Activated T-cell treated with anti-CD3 and anti-CD28 coated beads, Interleukin-2, amount 50 U/mL, for 72 hours (primary cell): ENCODE data around the gene DIP2C. TPM values are rescaled to one million over a fixed set of nuclear protein-coding genes. Genes with fewer than 3 reads are reported as not detected.

ENCODE experiments used
- ATAC-seq, 2 donors: fragments of 150-1000 bp; cut with Tn5 transposase; replicated peaks in 1 of 2; 2 replicates each; pipeline ENCODE4 v1.10.0; 2021; ENCODE audit warnings: moderate library complexity in 2 of 2, mild to moderate bottlenecking in 1 of 2
- DNase-seq, 2 donors: peaks; one replicate each; pipeline ENCODE4 v3.0.0; 2021 to 2022; ENCODE audit warnings: mixed read lengths in 1 of 2
- H3K27ac Mint-ChIP-seq: one replicate; pipeline ENCODE4 v1.8.0; 2022; ENCODE audit warnings: mild to moderate bottlenecking, moderate library complexity, mixed read lengths
- H3K27me3 Mint-ChIP-seq: one replicate; pipeline ENCODE4 v1.8.0; 2022; ENCODE audit warnings: low read depth, mixed read lengths
- H3K36me3 Mint-ChIP-seq, 2 donors: one replicate each; pipeline ENCODE4 v1.8.0; 2022; ENCODE audit warnings: mixed read lengths in 2 of 2, mild to moderate bottlenecking in 1 of 2; ENCODE audit not compliant: insufficient read depth in 2 of 2
- H3K4me1 Mint-ChIP-seq: one replicate; pipeline ENCODE4 v1.8.0; 2022; ENCODE audit warnings: low read depth, mixed read lengths
- H3K4me3 Mint-ChIP-seq, 2 donors: one replicate each; pipeline ENCODE4 v1.8.0; 2022; ENCODE audit warnings: mild to moderate bottlenecking in 2 of 2, mixed read lengths in 2 of 2, moderate library complexity in 2 of 2
- H3K9me3 Mint-ChIP-seq, 2 donors: one replicate each; pipeline ENCODE4 v1.8.0; 2022; ENCODE audit warnings: mixed read lengths in 2 of 2
- total RNA-seq, 2 donors: library from RNA; stranded (reverse); gene quantifications; one replicate each; pipeline ENCODE4 v1.2.3, GENCODE V29; 2022

Gene DIP2C
- total RNA-seq, 2 donors from 2014 or later, result 0.70 to 1.6 TPM

- DNase-seq, result no peak
- no peaks in the 10 kb centered on the region for H3K4me1 Mint-ChIP-seq
- H3K27ac Mint-ChIP-seq, result no peak overlapping the region
- H3K4me3 Mint-ChIP-seq, result no peak overlapping the region
- no peak for ATAC-seq
- H3K9me3 Mint-ChIP-seq, result peaks cover 2 to 3% of the 10 kb centered on the region in 2 donors
- H3K36me3 Mint-ChIP-seq, result peaks cover 0 to 3% of the 10 kb centered on the region in 2 donors
- peaks cover 16% of the 10 kb centered on the region for H3K27me3 Mint-ChIP-seq
Measured at GRCh38 chr10:567869-568268, 121.6 kb downstream of the DIP2C start.

GRCh38 chr10:566241-566885, 123.1 kb downstream of the DIP2C start:
- Mint-ChIP-seq H3K27me3 (peaks cover 12% of the 10 kb centered on the region), H3K4me3 (no peak overlapping the region), H3K4me1 (no peaks in the 10 kb centered on the region), H3K27ac (no peak overlapping the region), H3K36me3 (peaks cover 0 to 1% of the 10 kb centered on the region in 2 donors), H3K9me3 (peaks cover 2 to 3% of the 10 kb centered on the region in 2 donors)
- ATAC-seq, result no peak
- DNase-seq, result no peak

GRCh38 chr10:565676-566075, 123.8 kb downstream of the DIP2C start:
- H3K9me3 Mint-ChIP-seq, result peaks cover 2 to 3% of the 10 kb centered on the region in 2 donors
- no peak overlapping the region for H3K27ac Mint-ChIP-seq
- DNase-seq (no peak), ATAC-seq (no peak)
- H3K4me3 Mint-ChIP-seq, result no peak overlapping the region
- peaks cover 0 to 1% of the 10 kb centered on the region in 2 donors for H3K36me3 Mint-ChIP-seq
- no peaks in the 10 kb centered on the region for H3K4me1 Mint-ChIP-seq
- peaks cover 8% of the 10 kb centered on the region for H3K27me3 Mint-ChIP-seq

- H3K36me3 Mint-ChIP-seq, result peaks cover 0 to 1% of the 10 kb centered on the region in 2 donors
Measured at GRCh38 chr10:565146-565545, 124.3 kb downstream of the DIP2C start.

GRCh38 chr10:563827-564226, 125.6 kb downstream of the DIP2C start:
- Mint-ChIP-seq H3K27ac (no peak overlapping the region), H3K4me3 (no peak overlapping the region), H3K27me3 (no peaks in the 10 kb centered on the region), H3K36me3 (no peaks in the 10 kb centered on the region), H3K4me1 (no peaks in the 10 kb centered on the region), H3K9me3 (peaks cover 0 to 2% of the 10 kb centered on the region in 2 donors)
- no peak for ATAC-seq
- DNase-seq, result no peak

More at GRCh38 chr10:565146-565545, 124.3 kb downstream of the DIP2C start:
- Mint-ChIP-seq H3K9me3 (peaks cover 0 to 2% of the 10 kb centered on the region in 2 donors), H3K27me3 (peaks cover 2% of the 10 kb centered on the region), H3K4me1 (no peaks in the 10 kb centered on the region), H3K4me3 (no peak overlapping the region), H3K27ac (no peak overlapping the region)
- ATAC-seq, result no peak
- DNase-seq, result no peak

- ATAC-seq, result no peak
- Mint-ChIP-seq H3K27me3 (no peaks in the 10 kb centered on the region), H3K27ac (no peak overlapping the region), H3K4me1 (no peaks in the 10 kb centered on the region), H3K9me3 (no peaks in the 10 kb centered on the region), H3K4me3 (no peak overlapping the region), H3K36me3 (no peaks in the 10 kb centered on the region)
- DNase-seq, result no peak
Measured at GRCh38 chr10:562142-562541, 127.3 kb downstream of the DIP2C start.

GRCh38 chr10:561721-562120, 127.7 kb downstream of the DIP2C start:
- DNase-seq, result no peak
- ATAC-seq, result no peak

GRCh38 chr10:560314-560992, 129.0 kb downstream of the DIP2C start:
- Mint-ChIP-seq H3K27ac (no peak overlapping the region), H3K27me3 (peaks cover 7% of the 10 kb centered on the region)

More at GRCh38 chr10:561721-562120, 127.7 kb downstream of the DIP2C start:
- H3K27me3 Mint-ChIP-seq, result peaks cover 2% of the 10 kb centered on the region
- H3K27ac Mint-ChIP-seq, result no peak overlapping the region
- H3K36me3 Mint-ChIP-seq, result no peaks in the 10 kb centered on the region
- no peak overlapping the region for H3K4me3 Mint-ChIP-seq
- peaks cover 4% of the 10 kb centered on the region for H3K4me1 Mint-ChIP-seq
- no peaks in the 10 kb centered on the region for H3K9me3 Mint-ChIP-seq

GRCh38 chr10:559767-560047, 129.8 kb downstream of the DIP2C start:
- DNase-seq (no peak), ATAC-seq (no peak)
- Mint-ChIP-seq H3K9me3 (no peaks in the 10 kb centered on the region), H3K4me3 (no peak overlapping the region), H3K4me1 (peaks cover 8% of the 10 kb centered on the region), H3K36me3 (no peaks in the 10 kb centered on the region), H3K27ac (no peak overlapping the region), H3K27me3 (peaks cover 7% of the 10 kb centered on the region)

More at GRCh38 chr10:560314-560992, 129.0 kb downstream of the DIP2C start:
- no peaks in the 10 kb centered on the region for H3K9me3 Mint-ChIP-seq
- DNase-seq, result no peak
- no peak for ATAC-seq
- peaks cover 8% of the 10 kb centered on the region for H3K4me1 Mint-ChIP-seq
- no peaks in the 10 kb centered on the region for H3K36me3 Mint-ChIP-seq
- H3K4me3 Mint-ChIP-seq, result no peak overlapping the region

- DNase-seq (no peak), ATAC-seq (no peak)
- Mint-ChIP-seq H3K4me3 (no peak overlapping the region), H3K36me3 (no peaks in the 10 kb centered on the region), H3K27me3 (peaks cover 7% of the 10 kb centered on the region), H3K9me3 (no peaks in the 10 kb centered on the region), H3K27ac (no peak overlapping the region), H3K4me1 (peaks cover 8% of the 10 kb centered on the region)
Measured at GRCh38 chr10:558891-559766, 130.3 kb downstream of the DIP2C start.

GRCh38 chr10:558364-558763, 131.1 kb downstream of the DIP2C start:
- no peaks in the 10 kb centered on the region for H3K9me3 Mint-ChIP-seq
- H3K27me3 Mint-ChIP-seq, result peaks cover 7% of the 10 kb centered on the region
- ATAC-seq (no peak), DNase-seq (no peak)
- H3K4me3 Mint-ChIP-seq, result no peak overlapping the region
- no peaks in the 10 kb centered on the region for H3K36me3 Mint-ChIP-seq
- H3K4me1 Mint-ChIP-seq, result peaks cover 8% of the 10 kb centered on the region
- H3K27ac Mint-ChIP-seq, result no peak overlapping the region

- Mint-ChIP-seq H3K9me3 (no peaks in the 10 kb centered on the region), H3K27me3 (peaks cover 7% of the 10 kb centered on the region), H3K27ac (peak overlapping the region; percentile 21), H3K4me3 (peak overlapping the region in 1 of 2 donors; percentile 13), H3K36me3 (no peaks in the 10 kb centered on the region), H3K4me1 (peaks cover 8% of the 10 kb centered on the region)
- peak in 1 of 2 donors; percentile 35 for DNase-seq
- ATAC-seq, result peak in 1 of 2 donors; percentile 41
Measured at GRCh38 chr10:557792-558328, 131.6 kb downstream of the DIP2C start.
